Thyroid gland (tissue), 4 donors: ENCODE results near the gene FBXO17. TPM values are rescaled to one million over a fixed set of nuclear protein-coding genes. Genes with fewer than 3 reads are reported as not detected.
"Not testable (repeated sequence)": the region's sequence is repeated elsewhere in the genome, so short reads cannot be mapped to it uniquely, and the experiment has no call there.

Experiments used
- DNase-seq, 2 donors: peaks; one replicate each; pipeline ENCODE4 v3.0.0-alpha.2; 2019
- H3K27ac ChIP-seq, 3 donors: fragments of 200-600 bp; sonication (generic); 1 replicate in 2 of 3; 2 replicates in 1 of 3; pipeline ENCODE4 v1.5.1; 2016 to 2019; ENCODE audit warnings: mild to moderate bottlenecking in 1 of 3, moderate library complexity in 1 of 3
- H3K27me3 ChIP-seq: fragments of 200-600 bp; sonication (generic); one replicate; pipeline ENCODE4 v1.5.1; 2019
- H3K36me3 ChIP-seq, 2 donors: fragments of 200-600 bp; sonication (generic); one replicate each; pipeline ENCODE4 v1.5.1; 2016 to 2019
- H3K4me1 ChIP-seq, 2 donors: fragments of 200-600 bp; sonication (generic); one replicate each; pipeline ENCODE4 v1.5.1; 2017 to 2019
- H3K4me3 ChIP-seq, 3 donors: fragments of 200-600 bp; sonication (generic); replicated peaks in 1 of 3; 1 replicate in 2 of 3; 2 replicates in 1 of 3; pipeline ENCODE4 v1.5.1; 2016; ENCODE audit warnings: mild to moderate bottlenecking in 1 of 3
- H3K9me3 ChIP-seq: fragments of 200-600 bp; sonication (generic); one replicate; pipeline ENCODE4 v1.5.1; 2017
- CTCF ChIP-seq, 6 experiments: fragments of 200-600 bp in 3 of 6; fragments of 450-650 bp in 3 of 6; sonication (generic) in 3 of 6; IDR thresholded peaks; one replicate each; pipeline ENCODE4 v1.5.1; 2016 to 2019; ENCODE audit warnings: antibody characterized with exemption in 6 of 6, mild to moderate bottlenecking in 2 of 6, inconsistent platforms in 1 of 6, moderate library complexity in 1 of 6
- POLR2A ChIP-seq, 2 donors: fragments of 450-650 bp; IDR thresholded peaks; one replicate each; pipeline ENCODE4 v1.6.1; 2017; ENCODE audit warnings: antibody characterized with exemption in 2 of 2, mild to moderate bottlenecking in 2 of 2, moderate library complexity in 1 of 2
- WGBS, 2 donors: methylation state at CpG; one replicate each; pipeline ENCODE4 v1.1.5; 2017; 5-methylcytosine and 5-hydroxymethylcytosine counted together
- intact Hi-C: fragments of 100-400 bp; cut with DNase I; formaldehyde crosslinking; loops from one replicate; pipeline ENCODE4 v1.15.1; 2023
- total RNA-seq, 4 donors: library from RNA; depleted of rRNA; stranded (reverse); fragments of >200 nt; gene quantifications; one replicate each; pipeline ENCODE4 v1.2.3, GENCODE V29; 2016

The FBXO17 gene
- total RNA-seq, 4 donors from 2014 or later: 4.3 to 18.0 (median 8.1) TPM

- no peak for TF ChIP-seq POLR2A (IDR thresholded peaks at IDR 0.05)
- TF ChIP-seq CTCF (IDR thresholded peaks at IDR 0.05): no peak
- 87 to 91% methylated on average over 4 of the region's 4 CpGs for WGBS, 2 donors
These were observed 28.3 kb upstream of the FBXO17 start for GRCh38 chr19:39003796-39004195.

GRCh38 chr19:39003188-39003587 lies 27.6 kb upstream of the FBXO17 start:
- WGBS, 2 donors: 60 to 72% methylated on average over 4 of the region's 4 CpGs
- Histone ChIP-seq H3K9me3 (no peaks in the 10 kb centered on the region), H3K36me3 (no peaks in the 10 kb centered on the region), H3K4me1 (no peaks in the 10 kb centered on the region), H3K27ac (no peak overlapping the region), H3K27me3 (no peaks in the 10 kb centered on the region), H3K4me3 (no peak overlapping the region)
- TF ChIP-seq CTCF (IDR thresholded peaks at IDR 0.05) (no peak), POLR2A (IDR thresholded peaks at IDR 0.05) (no peak)
- intact Hi-C loops: no loop called here
- DNase-seq: no peak

More at GRCh38 chr19:39003796-39004195, 28.3 kb upstream of the FBXO17 start:
- H3K9me3 ChIP-seq: no peaks in the 10 kb centered on the region
- DNase-seq: no peak
- no peak overlapping the region for H3K4me3 ChIP-seq
- intact Hi-C loops: no loop called here
- H3K4me1 ChIP-seq: no peaks in the 10 kb centered on the region
- no peaks in the 10 kb centered on the region for H3K27me3 ChIP-seq
- H3K27ac ChIP-seq: no peak overlapping the region
- no peaks in the 10 kb centered on the region for H3K36me3 ChIP-seq

- TF ChIP-seq CTCF (IDR thresholded peaks at IDR 0.05) (no peak), POLR2A (IDR thresholded peaks at IDR 0.05) (no peak)
- Histone ChIP-seq H3K27me3 (no peaks in the 10 kb centered on the region), H3K4me1 (no peaks in the 10 kb centered on the region), H3K4me3 (no peak overlapping the region), H3K27ac (no peak overlapping the region), H3K9me3 (no peaks in the 10 kb centered on the region), H3K36me3 (no peaks in the 10 kb centered on the region)
- DNase-seq: no peak
- 61 to 72% methylated on average over 7 of the region's 7 CpGs for WGBS, 2 donors
- intact Hi-C loops: no loop called here
These were observed 25.5 kb upstream of the FBXO17 start for GRCh38 chr19:39001041-39001440.

- H3K4me1 ChIP-seq, DNase-seq, H3K9me3 ChIP-seq, H3K27me3 ChIP-seq, H3K4me3 ChIP-seq, H3K36me3 ChIP-seq, intact Hi-C loops, H3K27ac ChIP-seq: not testable (repeated sequence)
- 73 to 82% methylated on average over 3 of the region's 3 CpGs for WGBS, 2 donors
These were observed 22.0 kb upstream of the FBXO17 start for GRCh38 chr19:38997576-38997975.

- TF ChIP-seq POLR2A (IDR thresholded peaks at IDR 0.05): no peak
- no peak for TF ChIP-seq CTCF (IDR thresholded peaks at IDR 0.05)
- Histone ChIP-seq H3K27ac (no peak overlapping the region), H3K9me3 (no peaks in the 10 kb centered on the region), H3K27me3 (no peaks in the 10 kb centered on the region), H3K4me1 (no peaks in the 10 kb centered on the region), H3K36me3 (no peaks in the 10 kb centered on the region), H3K4me3 (no peak overlapping the region)
- 52 to 83% methylated on average over 3 of the region's 3 CpGs for WGBS, 2 donors
- DNase-seq: no peak
- intact Hi-C loops: no loop called here
These were observed 17.7 kb upstream of the FBXO17 start for GRCh38 chr19:38993271-38993670.
